H9 (cell line): ENCODE results near the gene LRRK1. TPM values are rescaled to one million over a fixed set of nuclear protein-coding genes. Genes with fewer than 3 reads are reported as not detected.

Source experiments
- DNase-seq: peaks from one replicate; pipeline ENCODE4 v3.0.0-alpha.2; 2017
- H2AFZ ChIP-seq: one replicate; pipeline ENCODE4 v1.6.1; 2013; ENCODE audit warnings: mild to moderate bottlenecking, low read length, control low read depth, moderate library complexity
- H2AK5ac ChIP-seq: 2 replicates; pipeline ENCODE4 v1.6.1; 2013; ENCODE audit warnings: low read length, control low read depth, mixed read lengths; ENCODE audit not compliant: insufficient read length
- H2BK120ac ChIP-seq: one replicate; pipeline ENCODE4 v1.6.1; 2013; ENCODE audit warnings: low read depth, mild to moderate bottlenecking, low read length, control low read depth, inconsistent platforms; ENCODE audit not compliant: poor library complexity, severe bottlenecking
- H2BK12ac ChIP-seq: 2 replicates; pipeline ENCODE4 v1.6.1; 2013; ENCODE audit warnings: low read length, control low read depth, mixed read lengths, low read depth; ENCODE audit not compliant: insufficient read length
- H2BK15ac ChIP-seq: 2 replicates; pipeline ENCODE4 v1.6.1; 2013; ENCODE audit warnings: low read depth, low read length, control low read depth
- H2BK20ac ChIP-seq: one replicate; pipeline ENCODE4 v1.6.1; 2013; ENCODE audit warnings: low read depth, mild to moderate bottlenecking, low read length, control low read depth, inconsistent platforms; ENCODE audit not compliant: poor library complexity, severe bottlenecking
- H2BK5ac ChIP-seq: 2 replicates; pipeline ENCODE4 v1.6.1; 2013; ENCODE audit warnings: low read length, control low read depth, mixed read lengths; ENCODE audit not compliant: insufficient read length
- H3K14ac ChIP-seq: 2 replicates; pipeline ENCODE4 v1.6.1; 2013; ENCODE audit warnings: low read length, control low read depth; ENCODE audit not compliant: insufficient read depth
- H3K18ac ChIP-seq: 2 replicates; pipeline ENCODE4 v1.6.1; 2013; ENCODE audit warnings: low read depth, mild to moderate bottlenecking, mixed read lengths, low read length, control low read depth; ENCODE audit not compliant: insufficient read length
- H3K23ac ChIP-seq: 2 replicates; pipeline ENCODE4 v1.6.1; 2013; ENCODE audit warnings: low read length, control low read depth, mixed read lengths, low read depth; ENCODE audit not compliant: insufficient read length
- H3K23me2 ChIP-seq: 2 replicates; pipeline ENCODE4 v1.6.1; 2013; ENCODE audit warnings: low read depth, mild to moderate bottlenecking, mixed read lengths, low read length, control low read depth; ENCODE audit not compliant: insufficient read length, poor library complexity, severe bottlenecking
- H3K27ac ChIP-seq: 2 replicates; pipeline ENCODE4 v1.5.1; 2013; ENCODE audit warnings: low read length, control low read depth, mixed read lengths, low read depth; ENCODE audit not compliant: insufficient read length
- H3K27me3 ChIP-seq: 2 replicates; pipeline ENCODE4 v1.6.1; 2013; ENCODE audit warnings: low read length, control low read depth, inconsistent platforms; ENCODE audit not compliant: insufficient read depth
- H3K4ac ChIP-seq: 2 replicates; pipeline ENCODE4 v1.6.1; 2013; ENCODE audit warnings: low read depth, mild to moderate bottlenecking, control low read depth, inconsistent platforms, low read length, moderate library complexity
- H3K4me1 ChIP-seq: 2 replicates; pipeline ENCODE4 v1.6.1; 2013; ENCODE audit warnings: low read length, control low read depth, inconsistent platforms; ENCODE audit not compliant: insufficient read depth
- H3K4me2 ChIP-seq: 2 replicates; pipeline ENCODE4 v1.6.1; 2013; ENCODE audit warnings: low read length, control low read depth, mixed read lengths; ENCODE audit not compliant: insufficient read length, insufficient read depth
- H3K56ac ChIP-seq: 2 replicates; pipeline ENCODE4 v1.6.1; 2013; ENCODE audit warnings: low read depth, mild to moderate bottlenecking, mixed read lengths, low read length, control low read depth; ENCODE audit not compliant: insufficient read length
- H3K79me1 ChIP-seq: 2 replicates; pipeline ENCODE4 v1.6.1; 2013; ENCODE audit warnings: low read depth, mild to moderate bottlenecking, moderate library complexity, low read length, control low read depth, inconsistent platforms; ENCODE audit not compliant: insufficient read depth, poor library complexity, severe bottlenecking
- H3K79me2 ChIP-seq: 2 replicates; pipeline ENCODE4 v1.6.1; 2013; ENCODE audit warnings: low read length, control low read depth, inconsistent platforms; ENCODE audit not compliant: insufficient read depth
- H3K9ac ChIP-seq: 2 replicates; pipeline ENCODE4 v1.6.1; 2013; ENCODE audit warnings: low read length, control low read depth, mixed read lengths; ENCODE audit not compliant: insufficient read length; ENCODE audit errors: extremely low read depth
- H3K9me3 ChIP-seq: one replicate; pipeline ENCODE4 v1.6.1; 2013; ENCODE audit warnings: low read depth, low read length, inconsistent platforms; ENCODE audit not compliant: control insufficient read depth
- H3T11ph ChIP-seq: one replicate; pipeline ENCODE4 v1.6.1; 2013; ENCODE audit warnings: mild to moderate bottlenecking, low read length, control low read depth, inconsistent platforms
- H4K20me1 ChIP-seq: one replicate; pipeline ENCODE4 v1.6.1; 2013; ENCODE audit not compliant: control insufficient read depth, insufficient read length, insufficient read depth
- H4K5ac ChIP-seq: 2 replicates; pipeline ENCODE4 v1.6.1; 2013; ENCODE audit warnings: low read depth, mild to moderate bottlenecking, mixed read lengths, low read length, control low read depth; ENCODE audit not compliant: insufficient read length
- H4K8ac ChIP-seq: replicated peaks from 2 replicates; pipeline ENCODE4 v1.6.1; 2013; ENCODE audit warnings: low read length, control low read depth, mixed read lengths, low read depth; ENCODE audit not compliant: insufficient read length
- H4K91ac ChIP-seq: 2 replicates; pipeline ENCODE4 v1.6.1; 2013; ENCODE audit warnings: low read depth, mild to moderate bottlenecking, moderate library complexity, mixed read lengths, low read length, control low read depth; ENCODE audit not compliant: insufficient read length
- H3K27ac Mint-ChIP-seq, 3 experiments: 2 replicates in 2 of 3; 3 replicates in 1 of 3; pipeline ENCODE4 v1.8.0; 2020 to 2021; ENCODE audit warnings: mixed read lengths in 3 of 3, mild to moderate bottlenecking in 1 of 3, moderate library complexity in 1 of 3
- H3K27me3 Mint-ChIP-seq: 2 replicates; pipeline ENCODE4 v1.8.0; 2021; ENCODE audit warnings: low read depth, mild to moderate bottlenecking, moderate library complexity, mixed read lengths
- H3K36me3 Mint-ChIP-seq, 3 experiments: 2 replicates in 2 of 3; 3 replicates in 1 of 3; pipeline ENCODE4 v1.8.0; 2020 to 2021; ENCODE audit warnings: low read depth in 3 of 3, mixed read lengths in 3 of 3; ENCODE audit not compliant: insufficient read depth in 1 of 3
- H3K4me1 Mint-ChIP-seq, 2 experiments: 2 replicates each; pipeline ENCODE4 v1.8.0; 2020; ENCODE audit warnings: mixed read lengths in 2 of 2
- H3K4me3 Mint-ChIP-seq, 2 experiments: 2 replicates in 1 of 2; 3 replicates in 1 of 2; pipeline ENCODE4 v1.8.0; 2020 to 2021; ENCODE audit warnings: mild to moderate bottlenecking in 2 of 2, mixed read lengths in 2 of 2, moderate library complexity in 1 of 2
- H3K9me3 Mint-ChIP-seq, 2 experiments: 2 replicates in 1 of 2; 3 replicates in 1 of 2; pipeline ENCODE4 v1.8.0; 2020; ENCODE audit warnings: mild to moderate bottlenecking in 2 of 2, mixed read lengths in 2 of 2, moderate library complexity in 1 of 2
- CTCF ChIP-seq: fragments of 200-600 bp; sonication (generic); conservative IDR thresholded peaks from 3 replicates; pipeline ENCODE4 v1.8.0; 2021; ENCODE audit warnings: antibody characterized with exemption, mild to moderate bottlenecking
- WGBS: extraction: QIAGEN DNeasy Blood & Tissue Kit; methylation state at CpG from one replicate; pipeline ENCODE4 v1.1.7; 2013; ENCODE audit warnings: missing lambda C conversion rate, low lambda C conversion rate, mixed read lengths; ENCODE audit not compliant: insufficient read length; ENCODE audit errors: extremely low coverage; 5-methylcytosine and 5-hydroxymethylcytosine counted together
- total RNA-seq: library from RNA; stranded (reverse); gene quantifications from 2 replicates; pipeline ENCODE4 v1.2.1, GENCODE V29; 2021

Gene LRRK1
- total RNA-seq, 1 experiment from 2014 or later, result 4.0 TPM

- Mint-ChIP-seq H3K27me3 (peaks cover 5% of the 10 kb centered on the region), H3K36me3 (no peaks in the 10 kb centered on the region; a peak in 1 of 7 replicates), H3K9me3 (peaks cover 10 to 11% of the 10 kb centered on the region in 2 experiments; a peak in 4 of 5 replicates), H3K4me1 (peaks cover 0 to 2% of the 10 kb centered on the region in 2 experiments; a peak in 1 of 4 replicates), H3K27ac (no peak overlapping the region), H3K4me3 (no peak overlapping the region)
- Histone ChIP-seq H3K14ac (no peak overlapping the region), H3K18ac (no peak overlapping the region), H3K27ac (no peak overlapping the region), H3K79me2 (no peaks in the 10 kb centered on the region), H3K56ac (no peak overlapping the region), H2AK5ac (no peak overlapping the region), H3K27me3 (no peaks in the 10 kb centered on the region), H3K4ac (no peak overlapping the region), H2AFZ (no peak overlapping the region), H3K9ac (no peak overlapping the region), H3K23ac (no peak overlapping the region), H3K23me2 (no peaks in the 10 kb centered on the region), H2BK5ac (no peak overlapping the region), H4K20me1 (no peaks in the 10 kb centered on the region), H2BK15ac (no peak overlapping the region), H4K5ac (no peak overlapping the region), H2BK120ac (no peak overlapping the region), H3K4me1 (no peaks in the 10 kb centered on the region; the same call in 1 of the 2 replicates), H4K8ac (no peak overlapping the region), H3T11ph (no peak overlapping the region), H3K4me2 (no peak overlapping the region), H2BK12ac (no peak overlapping the region), H3K79me1 (no peaks in the 10 kb centered on the region), H3K9me3 (no peaks in the 10 kb centered on the region), H4K91ac (no peak overlapping the region), H2BK20ac (no peak overlapping the region)
- peak; percentile 4 for DNase-seq
- WGBS, result no CpG with 5 or more reads among the region's 8 CpGs
- no peak for TF ChIP-seq CTCF
These were observed 112.1 kb downstream of the LRRK1 start for GRCh38 chr15:101031213-101031612.
